ENCODE results near the gene ARL17B. TPM values are rescaled to one million over a fixed set of nuclear protein-coding genes. Genes with fewer than 3 reads are reported as not detected.
"Not testable (repeated sequence)": the region's sequence is repeated elsewhere in the genome, so short reads cannot be mapped to it uniquely, and the experiment has no call there.

ARL17B gene
- total RNA-seq: 12.7 and 13.1 TPM in 2 replicates

DNA sequence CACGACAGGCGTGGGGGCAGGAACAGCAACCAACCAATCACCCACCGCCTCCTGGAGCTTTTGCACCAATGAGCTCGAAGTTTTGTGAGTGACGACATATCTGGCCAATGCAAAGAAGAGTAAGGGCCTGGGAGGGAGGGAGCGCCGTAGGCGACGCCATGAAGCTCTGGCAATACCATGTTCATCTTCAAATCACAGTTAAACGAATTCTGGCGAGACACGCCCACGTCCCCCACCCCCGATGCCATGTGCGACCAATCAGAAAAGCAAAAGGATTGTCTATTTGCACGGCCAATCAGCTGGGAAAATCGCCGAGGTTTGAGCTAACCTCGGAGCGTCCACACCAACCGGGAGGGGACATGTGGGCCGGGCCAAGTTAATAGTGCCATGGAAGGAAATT lies at the start of gene ARL17B:
Gene ARL17B (minus strand): TSS at position 12 of the 400 bp plus-strand sequence. CDS start 3,369 bp downstream, outside the sequence.
- not testable (repeated sequence) for DNase-seq

DNA sequence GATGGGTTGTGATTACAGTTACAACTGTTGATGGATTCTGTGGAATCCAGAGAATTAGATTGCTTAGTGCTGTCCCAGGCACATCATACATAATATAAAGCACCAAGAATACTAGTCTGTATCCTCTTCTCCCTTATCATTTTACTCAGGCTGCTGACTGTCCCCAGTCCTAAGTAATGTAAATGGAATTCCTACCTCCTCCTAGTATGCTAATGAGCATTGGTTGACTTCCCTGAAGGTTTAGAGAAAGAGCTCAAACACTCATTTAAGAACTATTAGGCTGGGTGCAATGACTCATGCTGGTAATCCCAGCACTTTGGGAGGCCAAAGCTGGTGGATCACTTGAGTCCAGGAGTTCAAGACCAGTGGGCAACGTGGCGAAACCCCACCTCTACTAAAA lies 48.3 kb upstream of the ARL17B start:
- not testable (repeated sequence) for DNase-seq

- not testable (repeated sequence) for DNase-seq
Measured at GRCh38 chr17:46407155-46407554, 45.6 kb upstream of the ARL17B start.

DNA sequence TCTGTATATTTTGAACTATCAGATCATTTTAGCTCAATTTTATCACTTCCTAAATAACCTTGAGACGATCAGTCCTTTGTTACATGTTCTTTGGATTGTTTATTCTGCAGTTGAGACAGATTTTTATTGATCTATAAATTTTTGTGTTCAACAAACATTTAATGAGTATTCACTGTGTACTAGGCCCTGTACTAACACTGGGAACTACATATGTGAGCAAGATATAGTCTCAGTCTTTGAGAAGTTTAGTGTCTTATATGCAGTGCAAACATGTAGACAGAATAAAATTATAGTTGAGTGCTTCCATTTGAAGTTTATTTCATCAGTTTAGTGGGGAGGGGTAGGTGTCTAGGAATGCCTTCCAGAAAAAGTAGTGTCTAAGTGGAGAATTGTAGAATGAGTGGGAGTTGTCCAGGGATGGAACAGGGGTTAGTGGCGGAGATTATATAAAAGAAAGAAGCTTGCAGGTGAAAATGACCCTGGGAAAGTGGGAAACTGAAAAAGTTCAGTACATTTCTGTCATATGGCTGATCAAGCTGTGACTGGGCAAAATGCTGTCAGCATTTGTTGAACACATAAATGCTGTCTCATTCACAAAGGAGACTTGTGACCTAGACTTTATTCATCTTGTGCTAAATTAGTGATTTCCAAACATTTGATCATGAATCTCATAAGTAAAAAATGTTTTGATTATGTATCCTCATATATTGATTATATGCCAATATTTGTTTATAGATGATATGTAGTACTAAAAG lies 39.6 kb upstream of the ARL17B start:
- DNase-seq: not testable (repeated sequence)

- not testable (repeated sequence) for DNase-seq
Measured at GRCh38 chr17:46400543-46400942, 39.0 kb upstream of the ARL17B start.

GRCh38 chr17:46399993-46400392 lies 38.4 kb upstream of the ARL17B start:
- DNase-seq: not testable (repeated sequence)

DNA sequence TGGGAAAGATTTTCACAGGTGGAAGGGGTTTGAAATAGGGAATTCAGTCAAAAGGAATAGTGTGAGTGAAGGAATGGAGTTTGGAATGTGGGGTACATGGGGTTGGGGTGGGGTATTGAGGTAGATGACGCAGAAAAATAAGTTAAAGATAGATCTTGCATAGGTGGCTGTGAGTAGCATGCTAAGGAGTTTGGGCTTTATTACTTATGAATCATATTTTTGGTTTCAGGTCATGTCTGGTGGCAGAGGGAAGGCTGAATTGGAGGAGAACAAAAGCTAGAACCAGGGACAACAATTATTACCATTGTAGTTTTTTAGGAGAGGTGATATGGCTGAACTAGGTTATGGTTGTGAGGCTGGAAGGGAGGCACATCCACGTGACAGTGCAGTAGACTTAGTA lies 34.7 kb upstream of the ARL17B start:
- not testable (repeated sequence) for DNase-seq

DNA sequence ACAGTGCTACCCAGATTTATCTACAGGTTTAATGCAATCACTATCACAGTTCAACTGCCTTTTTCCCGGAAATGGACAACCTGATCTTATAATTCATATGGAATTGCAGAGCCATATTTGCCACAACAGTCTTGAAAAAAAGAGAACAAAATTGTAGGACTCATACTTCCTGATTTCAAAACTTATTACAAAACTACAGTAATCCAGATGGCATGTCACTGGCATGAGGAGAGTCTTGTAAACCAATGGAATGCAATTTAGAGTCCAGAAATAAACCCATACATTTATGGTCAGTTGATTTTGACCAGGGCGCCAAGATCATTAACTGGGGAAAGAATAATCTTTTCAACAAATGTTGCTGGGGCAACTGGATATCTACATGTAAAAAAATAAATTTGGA lies 32.1 kb upstream of the ARL17B start:
- not testable (repeated sequence) for DNase-seq

- not testable (repeated sequence) for DNase-seq
Measured at GRCh38 chr17:46385491-46385890, 23.9 kb upstream of the ARL17B start.

GRCh38 chr17:46383118-46383517 lies 21.6 kb upstream of the ARL17B start:
- DNase-seq: not testable (repeated sequence)

- not testable (repeated sequence) for DNase-seq
Measured at GRCh38 chr17:46373418-46373817, 11.9 kb upstream of the ARL17B start.

- DNase-seq: not testable (repeated sequence)
Measured at GRCh38 chr17:46372236-46373229, 11.0 kb upstream of the ARL17B start.

DNA sequence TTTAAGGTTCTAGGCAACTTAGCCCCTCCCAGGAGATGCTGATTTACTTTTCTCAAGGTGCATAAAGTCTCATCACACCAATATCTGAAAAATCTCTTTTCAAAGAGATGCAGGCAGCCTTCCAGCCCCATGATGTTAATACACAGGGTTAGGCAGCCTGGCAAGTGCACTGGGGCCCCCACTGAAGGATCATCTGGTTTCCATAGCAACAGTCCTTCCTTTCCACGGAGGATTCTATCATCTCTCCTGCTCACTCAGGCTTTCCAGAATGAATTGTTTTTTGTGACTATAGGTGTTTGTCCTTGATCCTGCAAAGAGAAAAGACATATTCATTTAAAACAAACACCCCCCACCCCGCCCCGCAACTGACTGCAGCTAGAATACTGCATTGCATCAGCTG lies 6.0 kb upstream of the ARL17B start:
- not testable (repeated sequence) for DNase-seq

DNA sequence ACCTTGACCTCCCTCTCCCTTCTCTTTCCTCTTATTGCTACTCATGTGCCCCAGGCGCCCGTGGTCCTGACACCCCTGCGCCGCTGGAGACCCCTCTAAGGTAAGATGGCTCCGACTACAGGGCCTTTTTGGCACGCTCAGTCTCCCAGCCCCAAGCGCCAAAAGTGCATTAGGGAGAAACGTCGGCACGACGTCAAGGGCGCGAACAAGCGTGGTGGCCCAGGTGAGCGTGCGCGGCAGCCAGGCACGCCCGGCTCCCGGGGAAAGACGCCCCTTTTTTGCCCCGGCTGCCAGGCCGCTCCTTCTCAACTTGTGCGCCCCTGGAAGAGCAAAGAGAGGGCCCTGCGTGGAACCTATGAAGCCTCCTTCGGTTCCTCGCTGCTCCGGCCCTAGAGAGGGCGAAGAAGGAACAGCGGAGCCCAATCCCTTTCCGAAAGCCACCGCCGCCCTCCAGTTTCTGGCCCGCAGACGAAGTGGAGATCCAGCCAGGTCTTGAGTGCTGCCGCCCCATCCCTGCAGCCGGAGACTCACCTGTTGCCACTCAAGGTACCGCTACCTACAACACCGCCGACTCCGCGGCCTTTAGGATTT lies 326 bp downstream of the ARL17B start:
- DNase-seq: not testable (repeated sequence)

DNA sequence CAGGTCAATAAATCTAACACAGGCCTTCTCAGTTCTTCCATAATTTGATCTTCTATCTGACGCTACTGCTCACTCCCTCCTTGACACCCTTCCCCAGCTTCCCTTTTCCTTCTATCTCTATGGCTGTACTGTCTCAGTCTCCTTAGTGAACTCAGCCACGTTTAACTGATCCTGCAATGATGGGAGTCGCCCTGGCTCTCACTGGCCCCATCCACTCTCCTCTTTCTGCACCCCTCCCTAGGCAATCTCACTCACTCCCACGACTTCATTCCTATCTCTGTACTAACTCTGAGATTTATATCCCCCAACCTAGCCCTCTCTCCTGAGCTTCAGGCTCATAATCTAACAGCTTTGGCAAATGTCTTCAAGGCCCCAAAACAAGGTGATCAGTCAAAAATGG lies 7.7 kb downstream of the ARL17B start:
- DNase-seq: not testable (repeated sequence)

DNA sequence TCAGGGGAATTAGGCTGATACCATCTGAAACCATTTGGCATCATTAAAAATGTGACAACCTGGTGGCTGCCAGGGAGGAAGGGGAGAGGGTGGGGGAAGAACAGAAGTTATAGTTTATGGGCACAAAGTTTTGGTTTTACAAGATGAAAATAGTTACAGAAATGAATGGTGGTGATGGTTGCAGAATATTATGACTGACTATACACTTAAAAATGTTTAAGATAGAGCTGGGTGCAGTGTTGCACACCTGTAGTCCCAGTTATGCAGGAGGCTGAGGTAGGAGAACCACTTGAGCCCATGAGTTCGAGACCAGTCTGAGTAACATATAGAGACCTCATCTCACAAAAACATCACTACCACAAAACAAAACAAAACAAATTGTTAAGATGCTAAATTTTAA lies 12.5 kb downstream of the ARL17B start:
- DNase-seq: not testable (repeated sequence)

- not testable (repeated sequence) for DNase-seq
Measured at GRCh38 chr17:46348345-46348744, 13.2 kb downstream of the ARL17B start.

GRCh38 chr17:46342131-46342530 lies 19.4 kb downstream of the ARL17B start:
- not testable (repeated sequence) for DNase-seq

DNA sequence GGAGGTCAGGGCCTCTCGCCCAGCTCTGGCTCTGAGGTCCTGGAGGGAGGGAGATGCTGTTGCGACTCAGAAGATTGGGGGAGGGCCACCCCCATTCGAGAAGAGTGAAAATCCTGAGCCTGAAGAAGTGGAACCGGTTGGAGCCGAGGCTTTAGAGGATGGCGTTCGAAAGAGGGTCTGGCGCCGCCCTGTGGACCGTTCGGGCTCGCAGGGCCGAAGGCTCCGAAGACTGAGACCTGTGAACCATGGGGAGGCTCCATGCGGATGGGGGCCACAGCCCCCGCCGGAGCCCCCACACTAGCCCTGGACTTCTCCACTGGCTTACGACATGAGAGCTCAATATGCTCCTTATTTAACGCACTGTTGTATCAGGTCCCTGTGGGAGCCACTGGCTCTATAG lies 20.3 kb downstream of the ARL17B start:
- not testable (repeated sequence) for DNase-seq

DNA sequence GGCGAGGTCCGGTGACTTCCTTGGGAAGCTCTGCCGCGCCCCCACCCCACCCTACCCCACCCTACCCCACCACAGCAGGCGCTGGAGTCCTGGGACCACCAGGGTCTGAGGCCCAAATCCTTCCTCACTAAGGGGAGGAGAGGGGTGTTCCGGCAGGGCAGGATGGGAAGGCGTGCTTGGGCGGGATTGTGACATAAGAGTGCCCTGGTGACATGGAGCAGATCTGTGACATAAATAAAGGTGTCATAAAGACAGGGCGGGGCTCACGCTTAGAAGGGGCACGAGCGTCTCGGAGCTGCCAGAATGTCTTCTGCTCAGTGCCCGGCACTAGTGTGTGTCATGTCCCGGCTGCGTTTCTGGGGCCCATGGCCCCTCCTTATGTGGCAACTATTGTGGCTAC lies 66.7 kb downstream of the ARL17B start, which contains the start of gene LRRC37A:
Gene LRRC37A (plus strand): TSS at position 301 of the 400 bp plus-strand sequence. CDS start 3 bp downstream, at position 304.
- not testable (repeated sequence) for DNase-seq

DNA sequence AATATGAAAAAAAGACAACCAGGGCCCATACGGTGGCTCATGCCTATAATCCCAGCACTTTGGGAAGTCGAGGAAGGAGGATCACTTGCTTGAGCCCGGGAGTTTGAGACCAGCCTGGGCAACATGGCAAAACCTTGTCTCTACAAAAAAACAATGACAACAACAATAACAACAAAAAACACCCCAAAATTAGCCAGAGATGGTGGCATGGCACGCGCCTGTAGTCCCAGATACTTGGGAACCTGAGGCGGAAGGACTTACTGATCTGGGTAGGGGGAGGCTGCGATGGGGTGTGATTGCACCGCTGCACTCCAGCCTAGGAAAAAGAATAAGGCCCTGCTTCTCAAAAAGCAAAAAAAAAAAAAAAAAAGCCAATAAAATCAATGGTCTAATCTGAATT lies 69.9 kb downstream of the ARL17B start:
- not testable (repeated sequence) for DNase-seq

DNA sequence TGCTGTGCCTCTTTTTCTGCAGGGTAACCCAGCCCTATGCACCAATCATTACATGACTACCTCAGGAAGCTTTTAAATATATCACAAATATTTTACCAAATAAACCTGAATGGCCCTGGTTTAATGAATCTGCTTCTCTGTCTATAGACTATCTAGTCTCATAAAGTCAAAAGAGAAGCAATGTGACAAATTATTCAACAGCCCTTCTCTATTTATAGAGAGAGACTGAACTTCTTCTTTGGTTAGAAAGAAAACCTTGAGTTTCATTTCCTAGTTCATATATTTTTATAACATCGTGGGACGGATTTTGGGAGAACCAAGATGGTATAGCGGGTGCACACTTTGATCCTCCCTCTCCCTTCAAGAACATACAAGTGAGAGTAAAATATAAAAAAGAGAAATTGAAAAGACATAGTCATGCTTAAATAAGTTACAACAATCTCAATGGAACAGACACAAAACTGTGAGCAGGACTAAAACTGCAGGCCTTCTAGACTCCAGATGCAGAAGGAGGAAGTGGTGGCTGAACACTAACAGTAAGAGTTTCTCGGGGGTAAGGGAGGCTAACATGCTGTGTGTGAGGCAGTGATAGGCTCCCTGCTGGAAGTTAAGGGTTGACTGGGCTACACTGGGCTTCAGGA lies 70.5 kb downstream of the ARL17B start:
- not testable (repeated sequence) for DNase-seq
